H4 (cell line): ENCODE results near the gene MT1A. TPM values are rescaled to one million over a fixed set of nuclear protein-coding genes. Genes with fewer than 3 reads are reported as not detected.

ENCODE experiments used
- DNase-seq: peaks from one replicate; pipeline ENCODE4 v3.0.0-alpha.2; 2015; ENCODE audit warnings: low spot score
- total RNA-seq: library from RNA; depleted of rRNA; stranded (reverse); fragments of >200 nt; shearing (Covaris generic); gene quantifications from 2 replicates; pipeline ENCODE4 v1.2.3, GENCODE V29; 2014

MT1A gene
- total RNA-seq, 1 experiment from 2014 or later = not detected

- no peak for DNase-seq
These were observed 7.3 kb upstream of the MT1A start for GRCh38 chr16:56631197-56631596.

GRCh38 chr16:56631832-56632155, 6.7 kb upstream of the MT1A start:
- DNase-seq = no peak

- DNase-seq = no peak
These were observed 6.2 kb upstream of the MT1A start, which contains the start of gene MT1M for GRCh38 chr16:56632156-56632847. Gene MT1M (plus strand): TSS chr16:56632659. CDS start chr16:56632732, 73 bp downstream.

GRCh38 chr16:56632848-56633365, 5.6 kb upstream of the MT1A start:
- no peak for DNase-seq

- DNase-seq = no peak
These were observed 4.9 kb upstream of the MT1A start for GRCh38 chr16:56633535-56633934.

- no peak for DNase-seq
These were observed 3.6 kb upstream of the MT1A start for GRCh38 chr16:56634715-56635440.

- DNase-seq = no peak
These were observed 3.0 kb upstream of the MT1A start for GRCh38 chr16:56635441-56635967.

GRCh38 chr16:56636616-56637413, 1.7 kb upstream of the MT1A start:
- DNase-seq = no peak

GRCh38 chr16:56639045-56639444, 579 bp downstream of the MT1A start:
- no peak for DNase-seq

GRCh38 chr16:56640076-56640475, 1.6 kb downstream of the MT1A start:
- no peak for DNase-seq

GRCh38 chr16:56641166-56641565, 2.7 kb downstream of the MT1A start:
- DNase-seq = no peak

- DNase-seq = no peak
These were observed 4.8 kb downstream of the MT1A start for GRCh38 chr16:56643080-56643778.

- DNase-seq = no peak
These were observed 5.4 kb downstream of the MT1A start for GRCh38 chr16:56643833-56644232.

GRCh38 chr16:56645311-56645710, 6.8 kb downstream of the MT1A start:
- no peak for DNase-seq

GRCh38 chr16:56645838-56646237, 7.4 kb downstream of the MT1A start:
- no peak for DNase-seq

- DNase-seq = no peak
These were observed 9.4 kb downstream of the MT1A start for GRCh38 chr16:56647641-56648431.

GRCh38 chr16:56649271-56649670, 10.8 kb downstream of the MT1A start:
- DNase-seq = no peak

- no peak for DNase-seq
These were observed 11.4 kb downstream of the MT1A start for GRCh38 chr16:56649820-56650219.

- no peak for DNase-seq
These were observed 13.1 kb downstream of the MT1A start, which contains the start of gene MT1B for GRCh38 chr16:56651586-56651985. Gene MT1B (plus strand): TSS chr16:56651886. CDS start chr16:56651954, 68 bp downstream.

- DNase-seq = no peak
These were observed 14.1 kb downstream of the MT1A start for GRCh38 chr16:56652600-56652999.

- no peak for DNase-seq
These were observed 14.8 kb downstream of the MT1A start for GRCh38 chr16:56653218-56653617.
